Tongue (tissue), 2 donors: ENCODE data around the gene CRABP2. TPM values are rescaled to one million over a fixed set of nuclear protein-coding genes. Genes with fewer than 3 reads are reported as not detected.

Source experiments
- DNase-seq: peaks from one replicate; pipeline ENCODE4 v3.0.0-alpha.2; 2015
- total RNA-seq: library from RNA; depleted of rRNA; stranded (reverse); fragments of >200 nt; gene quantifications from one replicate; pipeline ENCODE4 v1.2.3, GENCODE V29; 2014

CRABP2 gene
- total RNA-seq, 1 donor from 2014 or later: 53.1 TPM

- no peak for DNase-seq
Observed at GRCh38 chr1:156742017-156742416, 36.6 kb upstream of the CRABP2 start.

DNA sequence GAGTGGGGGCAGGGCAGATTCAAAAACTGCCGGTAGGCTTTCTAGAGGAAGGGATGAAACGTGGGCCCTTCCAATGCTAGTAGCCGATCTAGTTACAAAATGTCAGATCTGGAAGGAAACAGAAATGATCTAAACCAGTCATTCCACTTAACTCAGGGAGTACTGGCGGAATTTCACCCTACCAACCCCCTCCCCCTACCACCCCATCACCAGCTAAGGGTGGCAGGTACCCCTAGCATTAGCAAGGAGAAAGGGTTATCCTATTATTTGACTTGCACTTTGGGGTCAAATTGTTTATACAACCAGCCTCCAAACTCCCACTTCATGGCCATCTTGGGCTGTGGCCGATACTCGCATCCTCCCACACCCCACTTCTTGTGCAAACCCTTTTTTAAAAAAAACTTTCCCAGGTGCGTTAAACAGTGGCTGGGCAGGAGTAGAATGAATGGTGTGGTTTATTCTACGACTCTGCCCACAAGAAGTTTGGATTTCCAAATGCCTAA, 36.1 kb upstream of the CRABP2 start:
- no peak for DNase-seq

DNA sequence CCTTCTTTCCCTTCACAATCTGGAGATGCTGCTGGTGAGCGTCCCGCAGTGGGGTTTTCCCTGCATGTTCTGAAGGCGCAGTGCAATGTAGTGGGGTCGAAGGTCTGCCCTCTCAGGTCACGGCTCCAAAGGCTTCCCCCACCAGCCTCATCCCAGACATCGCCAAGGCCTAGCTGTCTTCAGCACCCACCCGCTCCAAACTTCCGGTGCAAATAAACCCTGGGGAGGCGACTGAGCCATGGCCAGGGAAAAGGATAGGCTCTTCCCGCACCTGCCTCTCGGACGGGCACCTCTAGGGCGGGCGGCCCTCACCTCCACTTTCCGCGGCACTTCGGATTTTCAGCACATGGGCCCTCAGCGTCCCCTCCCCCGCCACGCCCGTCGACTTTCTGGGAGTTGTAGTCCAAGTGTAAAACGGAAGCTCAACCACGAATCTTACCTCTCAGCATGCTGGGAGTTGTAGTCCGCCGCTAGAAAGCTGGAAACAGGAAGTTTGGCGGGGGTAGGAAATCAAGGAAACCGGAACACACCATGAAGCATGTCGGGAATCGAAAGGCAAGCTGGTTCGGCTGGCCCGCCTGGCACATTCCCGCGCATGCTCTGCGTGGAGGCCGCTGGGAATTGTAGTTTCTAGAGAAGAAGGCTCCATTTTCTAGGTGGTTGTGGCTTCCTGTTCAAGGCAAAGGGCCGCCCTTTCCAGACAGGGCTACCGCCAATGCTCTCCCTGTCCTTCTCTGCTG, 35.5 kb upstream of the CRABP2 start, which contains the start of gene MRPL24:
TSS of gene MRPL24 (minus strand) at position 348 of the 740 bp plus-strand sequence. CDS start 2,384 bp downstream, outside the sequence.
- DNase-seq: peak; percentile 100

DNA sequence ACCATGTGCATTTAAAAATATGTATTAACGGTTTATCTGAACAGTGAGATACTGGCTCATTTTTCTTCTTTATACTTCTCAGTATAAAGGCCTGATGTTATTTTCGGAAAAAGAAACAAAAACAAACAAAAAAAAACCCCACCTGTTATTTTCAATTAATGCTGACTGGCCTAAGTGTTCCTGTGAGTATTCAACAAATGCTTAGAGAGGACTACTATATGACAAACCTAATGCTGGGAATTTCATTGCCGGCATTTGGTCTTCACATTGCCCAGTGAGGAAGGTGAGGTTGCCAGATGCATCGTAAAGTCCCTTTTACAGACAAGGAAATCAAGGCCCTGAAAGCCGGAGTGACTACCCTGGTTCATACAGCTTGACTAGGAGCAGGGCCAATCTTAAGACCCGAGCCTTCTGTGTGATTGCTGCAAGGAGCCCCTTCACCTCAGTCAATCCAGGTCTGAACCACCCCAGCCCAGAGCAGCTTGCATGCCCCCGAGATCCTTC, 34.9 kb upstream of the CRABP2 start:
- no peak for DNase-seq

GRCh38 chr1:156738916-156739315, 33.5 kb upstream of the CRABP2 start:
- no peak for DNase-seq

- DNase-seq: no peak
Observed at GRCh38 chr1:156738407-156738806, 33.0 kb upstream of the CRABP2 start.

DNA sequence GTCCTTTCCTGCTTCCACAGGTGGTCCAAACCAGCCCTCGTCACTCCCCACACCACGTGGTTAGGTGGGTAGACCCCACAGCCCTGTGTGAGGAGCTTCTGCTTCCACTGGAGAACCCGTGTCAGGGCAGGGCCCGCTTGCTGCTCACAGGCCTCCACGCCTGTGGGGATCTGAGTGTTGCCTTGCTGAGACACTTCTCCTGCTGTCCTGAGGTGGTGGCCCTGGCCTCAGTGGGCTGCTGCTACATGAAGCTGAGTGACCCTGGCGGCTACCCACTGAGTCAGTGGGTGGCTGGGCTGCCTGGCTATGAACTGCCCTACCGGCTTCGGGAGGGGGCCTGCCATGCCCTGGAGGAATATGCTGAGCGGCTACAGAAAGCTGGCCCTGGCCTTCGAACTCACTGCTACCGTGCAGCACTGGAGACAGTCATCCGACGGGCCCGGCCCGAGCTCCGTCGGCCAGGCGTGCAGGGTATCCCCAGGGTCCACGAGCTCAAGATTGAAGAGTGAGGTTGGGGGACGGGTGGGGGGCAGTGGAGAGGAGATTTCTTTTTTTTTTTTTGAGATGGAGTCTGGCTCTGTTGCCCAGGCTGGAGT, 28.7 kb upstream of the CRABP2 start:
- no peak for DNase-seq

GRCh38 chr1:156728599-156729462, 23.4 kb upstream of the CRABP2 start, which contains the start of gene ISG20L2:
TSS of gene ISG20L2 (minus strand) at chr1:156728766. CDS start at chr1:156727652, 1,114 bp downstream.
- peak; percentile 99 for DNase-seq

- DNase-seq: peak; percentile 88
Observed at GRCh38 chr1:156727926-156728598, 22.7 kb upstream of the CRABP2 start, which contains the start of gene METTL25B. TSS of gene METTL25B (plus strand) at chr1:156728469. CDS start at chr1:156729105, 636 bp downstream.

DNA sequence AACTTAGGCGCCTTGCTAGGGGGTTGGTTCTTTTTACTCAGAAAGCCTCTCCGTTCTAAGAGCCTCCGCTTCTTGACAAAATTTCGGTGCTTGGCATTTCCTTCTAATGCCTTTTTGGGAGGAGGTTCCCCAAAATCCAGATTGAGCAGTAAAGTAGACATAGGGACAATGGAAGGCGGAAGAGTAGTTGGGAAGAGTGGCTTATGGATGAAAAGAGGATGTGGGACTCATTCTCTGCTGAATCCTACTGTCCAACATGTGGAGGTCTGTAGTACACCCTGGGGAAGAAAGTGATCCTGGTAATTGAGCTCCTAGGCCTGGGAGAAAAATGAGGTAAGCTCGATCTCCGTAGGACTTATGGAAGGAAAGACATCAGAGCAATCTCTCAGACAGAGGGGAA, 22.1 kb upstream of the CRABP2 start:
- no peak for DNase-seq

GRCh38 chr1:156726549-156727226, 21.3 kb upstream of the CRABP2 start:
- DNase-seq: peak; percentile 67

DNA sequence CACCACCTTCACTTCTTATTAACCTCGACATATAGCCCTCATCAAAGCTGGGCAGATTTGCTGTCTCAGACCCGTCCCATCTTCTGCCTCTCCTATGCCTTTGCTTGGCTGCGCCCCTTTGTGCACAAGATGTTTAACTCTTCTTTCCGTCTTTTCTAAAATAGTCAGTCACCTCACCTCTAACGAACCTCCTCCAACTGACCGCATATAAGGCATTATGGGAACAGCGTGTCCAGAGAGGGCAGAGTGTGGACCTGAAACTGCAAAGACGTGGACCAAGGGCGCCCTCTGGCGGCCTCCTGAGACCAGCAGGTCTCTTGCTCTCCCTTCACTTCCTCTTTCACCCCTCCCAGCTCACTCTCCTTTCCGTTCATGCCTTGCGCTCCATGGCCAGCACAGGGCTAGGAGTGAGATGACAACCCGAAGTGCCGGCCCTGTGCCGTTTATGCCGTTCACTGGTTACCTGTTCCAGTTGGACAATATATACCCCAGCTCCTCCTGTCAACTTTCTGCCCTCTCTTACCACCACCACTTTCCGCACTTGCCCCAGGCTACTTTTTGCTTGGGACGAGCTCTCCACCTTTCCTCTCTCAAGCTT, 20.4 kb upstream of the CRABP2 start:
- peak; percentile 95 for DNase-seq

DNA sequence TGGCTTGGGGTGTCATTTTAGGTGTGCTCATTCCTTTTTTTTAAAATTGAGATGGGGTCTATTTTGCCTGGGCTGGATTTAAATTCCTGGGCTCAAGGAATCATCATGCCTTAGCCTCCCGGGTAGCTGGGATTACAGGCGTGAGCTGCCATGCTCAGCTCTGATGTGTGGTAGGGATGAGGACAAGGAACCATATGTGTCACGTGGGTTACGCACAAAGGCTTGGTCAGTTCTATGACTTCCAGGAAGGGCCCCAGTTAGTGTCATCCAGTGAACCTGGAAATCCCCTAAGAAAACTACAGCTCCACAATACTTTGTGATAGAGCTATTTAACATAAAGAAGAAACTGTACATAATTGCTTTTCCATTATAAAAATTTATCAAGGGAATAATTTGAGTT, 16.2 kb upstream of the CRABP2 start:
- no peak for DNase-seq

DNA sequence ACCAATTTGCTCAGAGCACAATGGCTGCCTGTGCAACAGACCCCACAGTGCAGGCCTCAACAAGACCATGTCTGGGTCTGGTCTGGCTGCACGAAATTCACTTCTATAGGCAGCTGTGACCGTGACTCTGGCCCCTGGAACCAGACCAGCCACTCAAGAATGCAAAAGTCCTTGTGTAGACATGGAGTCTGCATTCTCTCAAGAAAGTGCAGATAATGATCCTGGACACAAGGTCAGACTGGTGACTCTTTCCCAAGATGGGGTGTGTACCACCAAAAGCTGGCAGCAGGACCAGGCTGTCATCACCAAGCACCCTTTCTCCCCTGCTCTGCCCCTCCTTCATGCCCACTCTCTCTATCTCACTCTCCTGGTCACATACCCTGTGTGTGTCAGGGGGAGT, 15.7 kb upstream of the CRABP2 start:
- DNase-seq: no peak

- no peak for DNase-seq
Observed at GRCh38 chr1:156717351-156717750, 12.0 kb upstream of the CRABP2 start.

- DNase-seq: no peak
Observed at GRCh38 chr1:156714830-156715229, 9.4 kb upstream of the CRABP2 start.

GRCh38 chr1:156712626-156713025, 7.2 kb upstream of the CRABP2 start:
- no peak for DNase-seq

DNA sequence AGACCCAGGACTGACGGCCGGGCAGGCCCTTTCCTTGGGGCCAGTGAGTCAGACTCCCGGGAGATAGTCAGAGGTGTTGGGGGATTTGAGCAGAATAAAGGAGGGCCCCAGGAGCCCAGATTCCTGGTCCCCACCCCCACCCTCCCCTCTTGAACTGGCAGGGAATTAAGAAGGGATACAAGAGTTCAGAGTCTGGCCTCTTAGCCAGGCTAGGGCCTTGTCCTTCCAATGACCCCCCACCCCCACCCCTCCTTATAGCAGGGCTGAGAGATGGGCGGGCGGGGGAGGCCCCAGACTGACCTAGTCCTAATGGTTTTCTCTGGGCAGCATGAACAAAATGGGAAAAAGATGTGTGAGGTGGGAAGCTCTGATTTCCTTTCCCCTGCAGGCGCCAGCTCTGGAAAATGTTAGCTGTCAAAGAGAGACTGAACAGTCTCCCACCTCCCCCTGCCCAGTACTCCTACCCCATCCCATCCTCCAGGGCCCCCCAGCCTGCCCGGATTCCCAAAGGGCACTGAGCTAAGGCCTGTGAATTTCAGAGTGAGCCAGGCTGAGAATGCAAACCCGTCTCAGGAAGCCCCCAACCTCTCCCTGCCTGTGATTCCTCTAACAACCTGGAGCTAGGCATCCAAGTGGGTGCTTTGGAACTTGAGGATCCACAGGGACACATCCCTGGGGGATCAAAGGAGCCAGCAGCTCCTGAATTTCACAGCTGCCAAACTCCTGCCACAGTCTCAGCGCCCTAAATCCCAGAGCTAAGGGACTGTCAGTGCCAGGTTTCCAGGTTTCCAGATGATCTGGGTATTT, 5.8 kb upstream of the CRABP2 start:
- peak; percentile 85 for DNase-seq

GRCh38 chr1:156709757-156710489, 4.5 kb upstream of the CRABP2 start:
- peak; percentile 89 for DNase-seq
